HG02938 (cell line): ENCODE measurements around the gene HK3.

Experiments
- ATAC-seq: cut with Tn5 transposase; IDR thresholded peaks from one replicate; pipeline ENCODE4 v1.9.1; 2021; ENCODE audit warnings: mild to moderate bottlenecking, moderate library complexity; ENCODE audit not compliant: unreplicated experiment

Gene HK3

DNA sequence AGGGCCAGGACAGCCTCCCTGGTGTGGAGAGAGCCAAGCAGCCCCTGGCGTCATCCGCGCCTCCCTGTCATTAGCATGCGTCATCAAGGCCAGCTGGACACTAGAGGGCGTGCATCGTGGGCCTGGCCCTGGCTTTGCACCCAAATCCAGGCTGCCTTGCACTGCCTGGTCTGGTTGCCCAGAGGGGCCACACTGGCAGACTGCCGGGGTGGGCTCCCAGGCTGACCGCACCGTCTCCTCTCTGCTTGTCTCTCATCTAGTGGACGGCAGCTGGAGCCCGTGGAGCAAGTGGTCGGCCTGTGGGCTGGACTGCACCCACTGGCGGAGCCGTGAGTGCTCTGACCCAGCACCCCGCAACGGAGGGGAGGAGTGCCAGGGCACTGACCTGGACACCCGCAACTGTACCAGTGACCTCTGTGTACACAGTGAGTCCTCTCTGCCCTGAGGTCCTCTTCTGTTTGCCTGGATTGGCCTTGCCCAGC lies 29.0 kb downstream of the HK3 start:
- ATAC-seq = no peak

DNA sequence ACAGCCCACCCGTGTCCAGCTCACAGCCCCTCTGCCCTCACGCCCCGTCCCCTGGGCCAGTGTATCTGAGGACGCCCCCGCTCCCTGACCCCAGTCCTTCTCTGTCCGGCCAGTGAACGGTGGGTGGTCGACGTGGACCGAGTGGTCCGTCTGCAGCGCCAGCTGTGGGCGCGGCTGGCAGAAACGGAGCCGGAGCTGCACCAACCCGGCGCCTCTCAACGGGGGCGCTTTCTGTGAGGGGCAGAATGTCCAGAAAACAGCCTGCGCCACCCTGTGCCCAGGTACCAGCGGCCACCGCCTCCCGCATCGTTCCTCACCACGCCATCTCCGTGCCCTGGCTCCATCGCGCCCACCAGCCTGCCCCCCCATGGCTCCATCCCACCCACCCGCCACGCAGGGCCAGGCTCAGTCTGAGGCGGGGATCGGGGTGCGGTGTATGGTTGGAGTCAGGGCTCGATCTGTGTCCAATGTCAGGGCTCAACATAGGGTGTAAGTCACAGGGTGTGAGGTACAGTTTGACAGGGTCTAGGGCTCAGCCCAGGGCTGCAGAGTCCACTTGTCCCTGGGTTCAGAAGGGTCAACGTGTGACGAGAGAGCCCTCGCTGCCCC lies 29.5 kb downstream of the HK3 start:
- no peak for ATAC-seq

DNA sequence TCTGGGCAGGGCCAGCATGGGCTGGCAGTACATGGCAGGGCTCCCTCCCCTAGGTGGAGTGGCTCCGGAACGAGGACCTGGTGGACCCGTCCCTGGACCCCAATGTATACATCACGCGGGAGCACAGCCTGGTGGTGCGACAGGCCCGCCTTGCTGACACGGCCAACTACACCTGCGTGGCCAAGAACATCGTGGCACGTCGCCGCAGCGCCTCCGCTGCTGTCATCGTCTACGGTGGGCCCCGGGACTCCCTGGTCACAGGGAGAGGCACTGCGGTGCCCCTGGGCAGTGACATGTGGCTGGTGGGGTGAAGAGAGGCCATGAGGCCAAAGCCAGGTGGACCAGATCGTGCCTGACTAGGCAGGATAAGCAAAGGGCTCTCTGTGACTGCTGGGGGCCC lies 30.4 kb downstream of the HK3 start:
- ATAC-seq = no peak

DNA sequence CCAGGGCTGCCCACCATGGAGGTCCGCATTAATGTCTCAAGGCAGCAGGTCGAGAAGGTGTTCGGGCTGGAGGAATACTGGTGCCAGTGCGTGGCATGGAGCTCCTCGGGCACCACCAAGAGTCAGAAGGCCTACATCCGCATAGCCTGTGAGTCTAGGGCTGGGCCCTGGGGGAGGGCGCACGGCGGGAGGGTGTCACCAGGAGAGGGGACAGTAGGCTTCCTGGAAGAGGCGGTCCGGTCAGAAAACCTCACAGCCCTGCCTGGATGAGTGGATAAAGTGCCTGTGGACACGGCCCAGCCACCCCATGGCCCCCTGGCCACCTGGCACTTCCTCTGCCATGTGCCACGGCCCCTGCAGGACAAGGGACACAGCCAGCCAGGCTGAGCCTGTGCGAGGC lies 31.0 kb downstream of the HK3 start:
- ATAC-seq = no peak

DNA sequence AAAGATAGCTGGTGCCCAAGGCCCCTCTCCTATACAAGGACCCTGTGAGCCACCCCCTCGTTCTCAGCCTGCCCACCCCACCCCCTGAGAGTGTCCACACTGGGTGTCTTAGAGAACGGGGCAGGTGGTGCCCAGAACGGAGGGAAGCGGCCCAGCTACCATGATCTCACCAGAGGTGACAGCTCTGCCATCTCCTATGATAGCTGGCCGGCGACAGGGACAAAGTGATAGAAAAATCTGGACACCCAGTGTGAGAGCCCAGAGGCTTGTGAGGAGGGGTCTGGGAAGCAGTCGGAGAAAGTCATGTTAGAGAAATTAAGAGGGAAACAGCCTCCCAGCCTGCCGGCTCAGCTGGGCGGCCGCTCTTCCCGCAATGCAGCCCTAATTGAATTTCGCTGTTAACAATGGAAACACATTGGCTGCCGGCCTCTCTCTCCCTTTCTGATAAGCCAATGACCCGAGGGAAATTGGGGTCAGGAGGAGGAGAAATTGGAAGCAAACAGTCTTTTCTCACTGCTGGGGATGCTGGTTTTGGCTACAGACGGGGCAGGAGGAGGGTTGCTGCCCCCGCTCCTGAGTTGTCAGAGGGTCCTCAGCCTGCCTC lies 32.3 kb downstream of the HK3 start:
- no peak for ATAC-seq

DNA sequence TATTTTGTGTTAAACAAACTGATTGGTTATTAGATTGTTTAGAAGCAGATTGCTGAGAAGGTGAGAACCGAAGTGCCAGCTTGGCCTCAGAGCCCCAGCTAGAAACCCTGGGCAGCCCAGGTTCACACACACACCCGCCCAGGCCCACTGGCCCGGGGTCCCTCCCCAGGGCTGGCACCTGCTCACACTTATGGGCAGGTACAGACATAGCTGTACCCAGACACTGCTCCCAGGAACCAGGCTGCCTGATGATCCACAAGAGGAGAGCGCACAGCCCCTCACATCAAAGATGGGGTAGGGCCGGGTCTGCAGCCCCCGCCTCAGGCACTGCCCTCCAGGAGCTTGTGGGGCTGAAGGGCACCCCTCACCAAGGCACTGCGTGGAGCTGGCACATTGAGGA lies 33.2 kb downstream of the HK3 start:
- no peak for ATAC-seq

DNA sequence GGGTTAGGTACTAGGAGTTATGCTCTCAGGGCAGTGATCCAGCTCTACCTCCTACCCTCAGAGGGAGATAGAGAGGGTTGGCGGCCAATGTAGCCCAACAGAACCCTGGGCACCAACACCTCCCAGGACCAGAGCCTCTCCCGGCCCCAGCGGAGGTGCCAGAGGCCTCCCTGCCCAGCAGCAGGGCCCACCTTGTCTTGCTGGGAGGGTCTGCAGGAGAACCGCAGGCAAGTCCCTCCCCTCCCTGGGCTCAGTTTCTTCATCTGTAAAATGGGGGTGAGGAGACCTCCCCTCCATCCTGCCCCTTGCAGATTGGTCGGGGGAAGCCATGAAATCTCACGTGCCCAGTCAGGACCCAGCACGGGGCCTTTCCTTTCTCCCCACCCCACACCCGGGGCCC lies 34.4 kb downstream of the HK3 start:
- no peak for ATAC-seq

DNA sequence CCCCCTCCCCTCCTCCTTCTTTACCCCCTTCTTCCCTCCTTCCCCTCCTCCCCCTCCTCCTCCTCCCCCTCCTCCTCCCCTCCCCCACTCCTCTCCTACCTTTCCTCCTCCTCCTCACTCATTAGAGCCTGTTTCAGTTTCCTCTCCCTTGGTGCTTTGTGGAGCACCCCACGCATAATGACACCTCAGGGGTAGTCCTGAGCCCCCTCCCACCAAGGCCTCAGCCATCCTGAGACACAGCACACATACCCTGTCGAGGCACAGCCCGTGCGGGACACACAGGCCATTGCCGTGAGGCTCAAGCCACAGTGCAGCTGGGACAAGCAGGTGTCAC lies 35.4 kb downstream of the HK3 start:
- no peak for ATAC-seq

DNA sequence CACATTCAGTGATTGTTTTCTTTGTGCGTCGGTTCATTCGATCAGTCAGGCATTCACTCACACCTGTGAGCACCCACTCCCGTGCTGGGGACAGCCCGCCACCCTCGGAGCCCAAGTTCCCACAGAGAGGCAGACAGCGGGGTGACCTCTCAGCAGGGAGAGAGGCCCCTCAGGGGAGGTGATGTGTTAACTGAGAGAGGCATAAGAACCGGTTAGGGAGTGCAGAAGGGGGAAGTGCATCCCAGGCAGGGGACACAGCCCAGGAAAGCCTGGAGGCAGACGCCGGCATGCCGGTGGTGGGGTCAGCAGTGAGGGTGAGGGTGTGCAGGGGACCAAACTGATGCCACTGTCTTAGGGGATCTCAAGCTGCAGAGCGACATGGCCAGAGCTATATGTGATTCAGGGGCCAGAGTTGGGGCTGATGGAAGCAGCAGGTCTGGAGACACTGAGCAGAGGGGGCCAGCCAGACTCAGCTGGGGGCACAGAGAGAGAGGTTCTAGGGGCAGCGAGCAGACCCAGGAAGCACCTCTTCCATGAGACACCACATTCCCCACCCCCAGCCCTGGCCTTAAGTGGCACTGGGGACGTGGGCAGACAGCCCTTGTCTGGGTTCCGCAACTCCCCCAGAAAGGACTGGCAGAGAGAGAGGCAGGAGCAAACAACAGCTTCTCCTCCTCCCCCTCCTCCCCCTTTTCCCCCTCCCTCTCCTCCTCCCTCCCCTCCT lies 35.9 kb downstream of the HK3 start:
- no peak for ATAC-seq

DNA sequence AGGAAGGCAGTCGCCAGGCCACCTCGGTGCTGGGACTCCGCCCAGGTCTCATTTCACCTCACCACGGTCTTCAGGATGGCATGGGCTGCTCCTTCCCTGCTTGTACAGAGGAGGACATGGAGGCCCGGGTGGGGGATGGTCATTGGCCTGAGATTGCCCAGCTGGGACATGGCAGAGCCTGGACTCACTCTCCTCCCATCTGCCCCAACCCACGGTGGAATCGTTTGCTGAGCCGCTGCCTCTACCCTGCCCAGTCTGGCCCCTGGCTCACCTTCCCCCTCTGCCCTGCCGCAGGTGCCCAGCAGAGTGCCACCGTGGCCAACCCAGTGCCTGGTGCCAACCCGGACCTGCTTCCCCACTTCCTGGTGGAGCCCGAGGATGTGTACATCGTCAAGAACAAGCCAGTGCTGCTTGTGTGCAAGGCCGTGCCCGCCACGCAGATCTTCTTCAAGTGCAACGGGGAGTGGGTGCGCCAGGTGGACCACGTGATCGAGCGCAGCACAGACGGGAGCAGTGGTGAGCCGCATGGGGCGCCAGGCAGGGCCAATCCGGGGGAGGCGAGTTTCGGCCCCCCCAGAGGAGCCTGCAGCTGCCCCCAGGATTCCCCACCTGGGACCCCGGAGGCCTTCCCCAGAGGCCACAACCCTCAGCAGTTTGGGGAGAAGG lies 36.7 kb downstream of the HK3 start:
- ATAC-seq = no peak

DNA sequence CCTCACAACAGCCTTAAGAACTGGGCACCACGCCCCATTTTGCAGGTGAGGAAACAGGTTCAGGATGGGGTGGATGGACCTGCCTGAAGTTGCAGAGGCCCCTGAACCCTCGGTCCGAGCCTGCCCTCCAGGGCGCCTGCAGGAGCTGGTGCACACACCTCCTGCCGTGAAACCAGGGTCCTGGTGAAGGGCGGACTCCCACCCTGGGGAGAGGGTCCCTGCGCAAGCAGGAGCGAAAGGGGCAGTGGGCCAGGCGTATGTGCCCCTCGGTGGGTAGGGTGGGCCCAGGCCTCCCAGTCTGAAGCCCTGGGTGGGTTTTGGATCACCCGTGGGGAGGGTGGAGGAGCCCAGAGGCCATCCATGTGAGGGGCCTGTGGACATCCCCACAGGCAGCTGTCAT lies 37.9 kb downstream of the HK3 start:
- no peak for ATAC-seq

DNA sequence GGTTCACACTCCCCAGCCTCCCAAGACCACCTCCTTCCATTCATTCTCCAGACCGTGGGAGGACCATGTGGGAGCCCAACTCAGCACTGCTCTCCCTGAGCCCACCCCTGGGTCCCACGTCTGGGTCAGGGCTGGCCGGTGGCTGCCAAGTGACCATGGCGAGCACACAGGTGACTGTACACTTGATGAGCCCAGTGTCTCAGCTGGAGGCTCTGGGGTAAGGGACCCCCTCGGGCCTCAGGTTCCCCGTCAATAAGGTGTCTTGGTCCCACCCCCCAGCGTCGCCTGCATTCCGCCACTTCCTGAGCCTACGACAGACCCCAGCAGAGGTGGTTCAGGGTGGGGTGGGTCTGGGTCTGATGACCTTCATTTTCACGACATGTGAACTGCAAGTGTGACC lies 38.8 kb downstream of the HK3 start:
- no peak for ATAC-seq

DNA sequence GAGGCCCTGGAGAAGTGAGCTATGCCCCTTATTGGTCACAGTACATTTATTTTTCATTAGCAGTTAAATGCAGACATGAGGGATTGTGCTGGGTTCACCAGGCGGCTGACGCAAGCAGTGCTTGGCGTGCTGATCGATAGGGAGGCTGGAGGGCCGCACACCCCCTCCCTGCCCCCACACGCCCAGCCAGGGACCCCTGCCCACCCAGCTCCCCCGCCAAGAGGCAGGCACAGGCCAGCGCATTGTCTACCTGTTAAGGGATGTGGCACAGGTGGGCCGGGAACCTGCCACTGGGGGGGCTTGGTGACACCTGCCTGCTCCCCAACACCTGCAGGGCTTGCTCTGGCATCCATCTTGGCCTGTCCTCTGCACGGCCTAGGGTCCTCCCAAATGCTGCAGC lies 39.2 kb downstream of the HK3 start:
- no peak for ATAC-seq

DNA sequence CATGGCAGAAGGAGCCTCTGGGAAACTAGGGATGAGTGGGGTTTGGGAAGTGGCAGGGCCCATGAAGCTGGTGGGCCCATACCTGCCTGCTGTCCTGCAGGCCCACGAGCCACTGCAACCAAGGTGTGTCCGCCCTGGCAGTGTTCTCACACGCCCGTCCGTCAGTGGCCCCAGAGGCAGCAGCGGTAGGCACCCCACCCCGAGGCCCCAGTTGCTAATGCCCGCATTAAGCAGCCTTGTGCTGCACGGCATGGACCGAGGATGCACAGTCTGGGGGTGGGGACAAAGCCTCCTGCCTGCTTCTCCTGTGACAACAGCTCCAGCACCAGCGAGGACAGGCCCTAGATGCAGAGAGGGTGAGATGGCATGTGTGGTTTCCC lies 41.3 kb downstream of the HK3 start:
- ATAC-seq = no peak

DNA sequence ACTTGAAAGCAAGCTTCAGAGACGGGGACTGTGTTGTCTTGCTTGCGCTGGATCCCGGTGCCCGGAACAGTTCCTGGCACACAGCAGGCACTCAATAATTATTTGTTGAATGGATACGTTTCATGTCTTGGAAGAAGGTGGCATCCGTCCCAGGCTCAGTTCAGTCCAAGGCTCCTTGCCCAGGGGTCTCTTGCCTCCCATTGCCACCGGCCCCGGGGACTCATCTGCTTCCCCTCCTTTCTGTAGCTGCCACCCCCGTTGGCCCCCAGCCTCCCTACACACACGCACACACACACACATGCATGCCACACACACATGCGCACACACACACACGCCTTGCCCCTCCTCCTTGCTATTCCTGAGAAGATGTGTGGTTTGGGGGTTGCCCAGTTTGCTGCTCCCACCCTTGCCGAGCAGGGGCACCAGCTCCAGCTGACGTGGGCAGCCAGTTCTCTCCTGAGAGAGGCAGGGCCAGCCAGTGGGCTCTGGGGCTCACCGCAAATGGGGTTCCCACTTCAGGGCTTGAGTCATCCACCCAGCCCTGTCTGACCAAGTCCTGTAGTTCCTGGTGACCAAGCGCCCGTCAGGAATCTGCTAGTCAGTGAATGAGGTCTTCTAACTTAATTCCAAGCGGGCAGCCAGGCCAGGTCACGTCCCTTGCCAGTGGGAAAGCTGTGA lies 41.8 kb downstream of the HK3 start:
- ATAC-seq = no peak

DNA sequence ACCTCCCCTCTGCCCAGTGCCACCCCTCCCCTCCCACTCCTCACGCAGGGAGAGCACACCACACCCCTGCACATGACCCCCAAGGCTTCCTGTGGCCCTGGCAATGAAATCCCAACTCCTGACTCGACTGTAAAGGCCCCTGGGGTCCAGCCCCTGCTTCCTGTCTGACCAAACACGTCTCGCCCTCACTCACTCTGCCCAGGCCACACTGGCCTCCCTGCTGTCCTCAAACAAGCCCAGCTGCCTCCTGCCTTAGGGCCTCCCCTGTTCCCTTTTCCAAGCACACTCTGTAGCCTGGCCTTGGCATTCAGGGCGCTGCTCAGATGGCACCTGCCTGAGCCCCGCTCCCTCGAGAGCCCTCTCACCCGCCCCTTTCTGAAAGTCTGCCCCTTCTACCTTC lies 42.4 kb downstream of the HK3 start:
- no peak for ATAC-seq

DNA sequence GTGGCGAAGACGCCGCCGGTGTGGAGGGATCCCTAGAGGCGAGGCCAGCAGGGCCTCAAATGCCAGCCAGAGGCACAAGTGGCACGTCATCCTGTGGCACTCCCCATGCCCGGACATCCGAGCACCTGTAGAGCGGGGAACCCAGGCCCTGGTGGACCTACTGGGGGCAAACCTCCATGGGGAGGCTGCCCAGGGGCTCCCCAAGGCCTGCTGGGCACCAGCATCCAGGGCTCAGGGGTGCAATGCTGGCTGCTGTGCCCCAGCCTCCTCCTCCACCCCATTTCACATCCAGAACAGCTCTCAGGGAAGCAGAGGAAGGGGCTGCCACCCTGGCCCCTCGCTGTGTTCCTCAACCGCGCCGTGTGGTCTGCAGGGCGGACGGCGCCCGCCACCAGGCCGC lies 43.5 kb downstream of the HK3 start:
- no peak for ATAC-seq

DNA sequence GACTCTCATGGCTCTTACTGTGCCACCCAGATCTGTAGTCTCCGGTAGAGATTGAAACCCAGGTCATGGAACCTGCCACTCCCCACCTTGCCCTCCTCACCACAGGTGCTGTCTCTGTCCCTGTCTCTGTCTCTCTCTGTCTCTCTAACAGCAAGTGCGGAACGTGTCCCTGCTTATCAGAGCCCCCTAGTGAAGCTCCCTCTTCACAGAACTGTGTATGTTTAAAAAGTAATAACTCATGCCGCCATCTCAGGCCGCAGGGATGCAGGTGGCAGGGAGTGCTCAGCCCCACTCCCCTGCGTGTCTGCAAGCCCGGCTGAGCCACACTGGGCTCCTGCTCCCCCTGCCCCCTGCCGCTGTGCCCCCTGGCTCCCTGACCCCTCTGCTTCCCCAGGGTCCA lies 45.0 kb downstream of the HK3 start:
- ATAC-seq = no peak

DNA sequence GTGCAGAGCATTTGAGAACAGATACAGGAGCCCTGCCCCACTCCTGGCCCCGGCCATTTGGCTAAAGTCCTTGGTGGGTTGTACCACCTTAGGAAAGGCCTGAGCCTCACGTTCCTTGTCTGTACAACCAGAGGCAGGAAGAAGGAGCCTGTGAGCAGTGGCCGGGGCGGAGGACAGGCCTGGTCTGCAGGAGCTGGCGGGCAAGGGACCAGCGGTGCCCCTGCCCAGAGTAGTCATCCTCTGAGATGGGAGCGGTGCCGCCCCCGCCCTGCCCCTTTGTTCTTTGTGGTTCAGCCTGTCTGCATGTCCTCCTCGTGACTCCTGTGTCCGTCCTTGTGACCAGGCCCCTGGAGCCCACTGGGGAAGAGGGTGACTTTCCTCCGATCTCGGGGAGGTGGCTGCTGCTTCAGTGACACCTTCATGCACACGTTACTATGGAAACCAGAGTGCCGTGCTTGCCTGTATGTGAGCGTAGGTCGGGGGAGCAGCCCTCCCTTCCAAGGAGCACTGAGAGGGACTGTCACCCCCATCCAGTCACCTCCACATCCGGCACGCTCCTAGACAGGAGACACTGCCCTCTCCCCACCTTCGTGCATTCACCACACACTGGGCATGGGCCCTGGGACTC lies 45.9 kb downstream of the HK3 start:
- ATAC-seq = no peak

DNA sequence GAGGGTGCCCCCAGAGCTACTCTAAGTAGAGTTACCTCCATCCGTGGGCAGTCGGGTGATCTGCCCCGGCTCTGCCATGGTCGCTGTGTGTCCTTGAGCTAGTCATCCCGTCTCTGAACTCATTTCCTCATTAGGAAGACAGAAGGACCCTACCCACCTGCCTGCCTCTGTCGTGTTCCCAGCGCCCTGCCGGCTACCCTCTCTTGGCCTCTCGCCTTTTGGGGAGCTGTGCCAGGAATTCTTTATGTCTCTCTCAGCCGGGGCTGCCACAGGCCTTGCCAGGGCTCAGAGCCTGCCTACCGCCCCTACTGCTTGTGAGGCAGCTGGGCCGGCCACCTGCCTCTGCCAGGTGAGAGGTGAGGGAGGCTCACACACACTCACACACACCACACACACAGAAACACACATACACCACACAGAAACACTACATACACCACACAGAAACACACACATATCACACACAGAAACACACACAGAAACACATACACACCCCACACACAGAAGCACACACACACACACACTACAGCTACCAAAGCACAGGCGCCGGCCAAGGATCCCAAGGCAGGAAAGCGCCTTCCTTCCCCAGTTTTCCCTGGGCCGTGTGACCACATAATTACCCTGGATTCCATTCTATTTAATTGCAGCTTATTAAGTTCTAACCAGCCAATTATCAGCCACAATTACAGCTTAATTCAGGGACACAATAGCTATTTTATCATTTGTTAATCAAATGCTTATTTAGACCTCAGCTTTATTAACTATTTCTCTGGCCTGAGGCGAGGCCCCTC lies 47.1 kb downstream of the HK3 start:
- ATAC-seq = no peak
